DMS53 (cell line): Measurements from ENCODE around the gene GNAI3.
A peak's percentile ranks its signal among the peaks of the same experiment; 100 is the strongest.

Experiments
- DNase-seq: peaks from one replicate; lab custom pipeline; 2025; lab: John Stamatoyannopoulos, UW

Gene GNAI3

DNA sequence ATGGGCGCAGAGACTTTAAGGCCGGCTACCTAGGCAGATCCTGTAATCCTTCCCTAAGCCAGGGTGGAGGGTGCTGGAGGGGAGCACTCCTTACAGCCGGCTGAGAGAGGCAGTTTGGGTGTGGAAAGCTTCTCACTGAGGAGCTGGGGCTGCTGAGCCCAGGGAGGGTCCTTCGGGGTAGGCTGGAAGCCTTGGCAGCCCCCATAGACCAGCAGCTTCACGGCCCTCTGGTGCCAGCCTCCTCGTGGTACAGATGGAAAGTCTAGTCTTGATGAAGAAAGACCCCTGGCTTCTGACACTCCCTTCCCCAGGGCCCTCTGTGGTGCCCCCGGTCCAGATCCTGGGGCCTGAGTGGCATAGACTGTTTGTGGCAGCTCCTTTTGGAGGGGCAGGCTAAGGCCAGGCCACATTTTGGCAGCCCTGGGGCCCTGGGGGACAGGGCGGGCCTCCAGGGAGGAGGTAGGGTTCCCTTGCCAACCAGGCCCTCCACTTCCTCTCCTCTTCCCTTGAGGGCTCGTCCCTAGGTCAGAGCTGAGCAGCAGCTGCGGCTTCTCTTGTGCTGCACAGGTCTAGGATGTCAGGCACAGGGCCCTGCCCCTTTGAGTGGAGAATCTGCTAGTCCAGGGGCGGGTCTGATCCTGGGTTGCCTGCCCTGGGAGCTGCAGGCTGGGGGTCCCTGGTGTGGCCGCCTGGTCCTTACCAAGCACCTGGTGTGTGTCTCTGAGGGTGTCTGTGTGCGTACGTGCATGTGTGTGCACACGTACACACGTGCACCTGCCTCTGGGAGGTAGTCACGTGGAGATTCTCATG is 76.0 kb downstream of the GNAI3 start:
- no peak for DNase-seq

DNA sequence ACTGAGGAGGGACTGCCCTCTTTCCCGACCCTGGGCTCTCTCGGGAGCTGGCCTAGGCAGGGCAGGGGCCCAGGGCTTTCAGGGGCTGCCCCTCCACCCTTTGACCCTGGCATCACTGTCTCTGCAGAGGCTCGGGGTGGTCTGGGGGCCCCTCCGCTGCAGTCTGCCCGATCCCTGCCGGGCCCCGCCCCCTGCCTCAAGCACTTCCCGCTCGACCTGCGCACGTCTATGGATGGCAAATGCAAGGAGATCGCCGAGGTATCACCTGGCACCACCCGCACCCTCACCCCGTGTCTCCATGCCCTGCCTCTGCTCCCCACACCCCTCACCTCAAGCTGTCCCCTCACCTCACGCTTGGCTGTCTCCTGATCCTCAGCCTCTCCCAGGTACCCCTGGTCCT is 76.8 kb downstream of the GNAI3 start:
- DNase-seq, result no peak

DNA sequence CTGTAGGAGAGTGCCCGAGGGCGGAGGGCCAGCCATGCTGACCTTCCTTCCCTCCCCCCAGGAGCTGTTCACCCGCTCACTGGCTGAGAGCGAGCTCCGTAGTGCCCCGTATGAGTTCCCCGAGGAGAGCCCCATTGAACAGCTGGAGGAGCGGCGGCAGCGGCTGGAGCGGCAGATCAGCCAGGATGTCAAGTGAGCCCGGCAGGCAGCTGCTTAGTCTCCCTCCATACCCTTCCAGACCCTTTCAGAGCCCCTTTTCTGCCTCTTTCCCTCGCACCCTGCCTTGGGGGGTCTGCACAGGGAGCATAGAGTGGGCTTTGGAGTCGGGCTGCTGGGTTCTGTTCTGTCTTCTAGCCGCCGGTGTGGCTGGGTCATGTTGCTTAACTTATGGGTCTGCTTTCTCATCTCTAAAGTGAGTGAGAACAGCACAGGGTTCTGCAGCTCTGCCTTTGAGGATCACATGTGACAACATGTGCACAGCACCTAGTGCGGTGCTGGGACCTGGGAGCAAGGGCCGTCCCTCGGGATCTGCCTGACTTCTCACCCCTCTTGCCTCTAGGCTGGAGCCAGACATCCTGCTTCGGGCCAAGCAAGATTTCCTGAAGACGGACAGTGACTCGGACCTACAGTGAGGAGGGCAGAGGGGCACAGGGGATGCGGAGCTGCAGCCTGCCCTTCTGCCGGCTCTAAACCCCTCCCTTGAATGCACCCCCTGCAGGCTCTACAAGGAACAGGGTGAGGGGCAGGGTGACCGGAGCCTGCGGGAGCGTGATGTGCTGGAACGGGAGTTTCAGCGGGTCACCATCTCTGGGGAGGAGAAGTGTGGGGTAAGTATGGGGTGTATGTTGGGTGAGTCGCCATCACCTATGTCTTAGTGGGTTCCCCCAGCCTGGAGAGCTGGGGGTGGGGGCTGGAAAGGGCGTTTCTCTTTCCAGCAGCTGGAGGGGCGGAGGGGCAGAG is 77.5 kb downstream of the GNAI3 start:
- DNase-seq, result no peak

DNA sequence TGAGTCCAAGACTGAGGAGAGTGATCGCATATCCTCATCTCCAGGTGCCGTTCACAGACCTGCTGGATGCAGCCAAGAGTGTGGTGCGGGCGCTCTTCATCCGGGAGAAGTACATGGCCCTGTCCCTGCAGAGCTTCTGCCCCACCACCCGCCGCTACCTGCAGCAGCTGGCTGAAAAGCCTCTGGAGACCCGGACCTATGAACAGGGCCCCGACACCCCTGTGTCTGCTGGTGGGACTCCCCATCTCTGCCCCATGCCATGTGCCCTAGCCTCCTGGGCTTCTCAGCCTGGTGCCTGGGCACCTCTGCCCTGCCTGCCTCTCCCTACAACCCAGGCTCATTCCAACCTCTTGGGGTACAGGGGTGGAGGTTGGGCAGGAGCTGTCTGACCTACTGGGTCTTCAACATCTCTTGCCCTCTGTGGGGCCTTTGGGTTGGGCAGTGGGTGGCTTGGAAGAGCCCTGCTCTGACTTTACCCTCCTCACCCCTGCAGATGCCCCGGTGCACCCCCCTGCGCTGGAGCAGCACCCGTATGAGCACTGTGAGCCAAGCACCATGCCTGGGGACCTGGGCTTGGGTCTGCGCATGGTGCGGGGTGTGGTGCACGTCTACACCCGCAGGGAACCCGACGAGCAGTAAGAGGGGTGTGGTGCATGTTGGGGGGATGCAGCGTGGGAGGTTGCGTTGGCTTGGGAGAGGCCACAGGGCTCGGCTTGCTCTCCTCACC is 78.4 kb downstream of the GNAI3 start:
- no peak for DNase-seq

DNA sequence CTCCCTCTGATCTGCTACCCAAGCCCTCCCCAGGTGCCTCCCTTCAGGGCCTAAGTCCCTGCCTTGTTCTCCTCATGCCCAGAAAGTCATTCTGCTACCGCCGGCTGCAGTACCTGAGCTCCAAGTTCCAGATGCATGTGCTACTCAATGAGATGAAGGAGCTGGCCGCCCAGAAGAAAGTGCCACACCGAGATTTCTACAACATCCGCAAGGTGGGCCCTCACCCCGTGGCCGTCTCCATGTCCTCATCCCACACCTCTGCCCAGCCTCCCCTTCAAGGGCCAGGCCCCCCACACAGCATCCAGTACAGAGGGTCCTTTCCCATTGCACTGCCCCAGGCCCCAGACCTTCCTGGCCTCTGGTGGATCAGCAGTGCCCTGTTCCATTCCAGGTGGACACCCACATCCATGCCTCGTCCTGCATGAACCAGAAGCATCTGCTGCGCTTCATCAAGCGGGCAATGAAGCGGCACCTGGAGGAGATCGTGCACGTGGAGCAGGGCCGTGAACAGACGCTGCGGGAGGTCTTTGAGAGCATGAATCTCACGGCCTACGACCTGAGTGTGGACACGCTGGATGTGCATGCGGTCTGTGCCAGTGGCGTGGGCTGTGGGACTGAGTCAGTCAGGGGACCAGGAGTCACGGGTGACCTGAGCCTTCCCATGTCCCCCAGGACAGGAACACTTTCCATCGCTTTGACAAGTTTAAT is 79.4 kb downstream of the GNAI3 start:
- no peak for DNase-seq

DNA sequence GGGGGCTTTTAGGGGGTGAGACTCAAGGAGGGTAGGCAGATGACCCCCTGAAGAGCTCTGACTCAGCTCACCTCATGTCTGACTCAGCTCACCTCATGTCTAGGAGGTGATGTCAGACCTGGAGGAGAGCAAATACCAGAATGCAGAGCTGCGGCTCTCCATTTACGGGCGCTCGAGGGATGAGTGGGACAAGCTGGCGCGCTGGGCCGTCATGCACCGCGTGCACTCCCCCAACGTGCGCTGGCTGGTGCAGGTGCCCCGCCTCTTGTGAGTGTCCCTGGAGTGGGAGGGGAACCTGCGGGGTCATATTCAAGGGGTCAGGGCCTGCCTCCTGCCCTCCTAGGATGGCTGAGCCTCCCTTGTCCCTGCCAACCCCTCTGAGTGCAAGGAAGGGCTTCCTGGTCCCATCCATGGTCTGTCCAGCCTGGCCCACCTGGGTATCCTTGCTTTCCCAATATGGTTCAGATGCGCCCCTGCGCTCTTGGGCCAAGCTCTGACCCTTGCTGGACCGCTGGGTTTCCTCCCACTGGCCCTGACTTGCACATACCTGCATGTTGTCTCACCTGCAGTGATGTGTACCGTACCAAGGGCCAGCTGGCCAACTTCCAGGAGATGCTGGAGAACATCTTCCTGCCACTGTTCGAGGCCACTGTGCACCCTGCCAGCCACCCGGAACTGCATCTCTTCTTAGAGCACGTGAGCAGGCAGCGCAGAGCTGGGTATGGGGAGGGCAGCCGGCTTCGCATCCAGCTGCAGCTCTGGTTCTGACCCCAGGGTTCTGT is 80.3 kb downstream of the GNAI3 start:
- peak; percentile 36 for DNase-seq

DNA sequence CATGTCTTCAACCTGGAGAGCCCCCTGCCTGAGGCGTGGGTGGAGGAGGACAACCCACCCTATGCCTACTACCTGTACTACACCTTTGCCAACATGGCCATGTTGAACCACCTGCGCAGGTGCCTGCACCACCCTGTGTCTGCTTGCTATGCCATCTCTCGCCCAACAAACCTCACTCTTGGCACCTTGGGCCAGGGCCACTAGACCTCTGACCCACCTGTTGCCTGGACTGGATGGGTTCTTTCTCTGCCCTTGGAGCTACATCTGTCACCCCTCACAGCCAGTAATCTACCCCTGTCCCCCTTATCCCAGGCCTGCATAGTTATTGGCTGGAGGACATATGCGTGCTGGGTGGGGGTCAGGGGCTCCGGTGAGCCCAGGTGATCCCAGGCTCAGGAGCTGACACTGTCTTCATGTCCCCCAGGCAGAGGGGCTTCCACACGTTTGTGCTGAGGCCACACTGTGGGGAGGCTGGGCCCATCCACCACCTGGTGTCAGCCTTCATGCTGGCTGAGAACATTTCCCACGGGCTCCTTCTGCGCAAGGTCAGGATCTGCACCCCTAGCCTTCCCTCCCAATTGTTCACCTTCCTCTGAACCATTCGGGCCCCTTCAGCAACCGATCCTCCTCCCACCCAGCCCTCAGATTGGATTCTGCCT is 81.1 kb downstream of the GNAI3 start:
- no peak for DNase-seq

DNA sequence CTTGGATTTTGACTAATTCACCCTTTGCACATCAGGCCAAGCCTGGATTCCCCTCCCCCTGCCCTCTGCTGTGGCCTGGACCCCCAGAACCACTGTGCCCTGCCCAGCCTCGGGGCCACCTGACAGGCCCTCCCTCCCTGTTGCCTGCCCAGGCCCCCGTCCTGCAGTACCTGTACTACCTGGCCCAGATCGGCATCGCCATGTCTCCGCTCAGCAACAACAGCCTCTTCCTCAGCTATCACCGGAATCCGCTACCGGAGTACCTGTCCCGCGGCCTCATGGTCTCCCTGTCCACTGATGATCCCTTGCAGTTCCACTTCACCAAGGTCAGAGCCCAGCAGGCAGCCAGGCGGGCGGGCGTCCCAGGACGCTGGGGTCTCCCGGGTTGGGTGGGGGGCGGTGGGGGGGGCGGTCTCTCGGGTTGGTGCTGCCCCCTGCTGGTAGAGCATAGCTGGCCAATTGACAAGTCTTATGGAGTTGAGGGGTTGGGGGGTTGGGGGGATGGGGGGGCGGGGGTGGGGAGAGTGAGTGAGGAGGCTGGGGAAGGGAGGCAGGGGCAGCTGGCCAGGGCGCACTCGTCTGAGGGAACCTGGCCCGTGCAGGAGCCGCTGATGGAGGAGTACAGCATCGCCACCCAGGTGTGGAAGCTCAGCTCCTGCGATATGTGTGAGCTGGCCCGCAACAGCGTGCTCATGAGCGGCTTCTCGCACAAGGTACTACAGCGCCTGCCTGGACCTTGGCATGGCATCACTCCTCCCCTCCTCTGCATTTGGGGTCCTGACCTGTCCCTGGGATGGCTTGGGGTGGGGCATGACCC is 81.9 kb downstream of the GNAI3 start:
- no peak for DNase-seq

DNA sequence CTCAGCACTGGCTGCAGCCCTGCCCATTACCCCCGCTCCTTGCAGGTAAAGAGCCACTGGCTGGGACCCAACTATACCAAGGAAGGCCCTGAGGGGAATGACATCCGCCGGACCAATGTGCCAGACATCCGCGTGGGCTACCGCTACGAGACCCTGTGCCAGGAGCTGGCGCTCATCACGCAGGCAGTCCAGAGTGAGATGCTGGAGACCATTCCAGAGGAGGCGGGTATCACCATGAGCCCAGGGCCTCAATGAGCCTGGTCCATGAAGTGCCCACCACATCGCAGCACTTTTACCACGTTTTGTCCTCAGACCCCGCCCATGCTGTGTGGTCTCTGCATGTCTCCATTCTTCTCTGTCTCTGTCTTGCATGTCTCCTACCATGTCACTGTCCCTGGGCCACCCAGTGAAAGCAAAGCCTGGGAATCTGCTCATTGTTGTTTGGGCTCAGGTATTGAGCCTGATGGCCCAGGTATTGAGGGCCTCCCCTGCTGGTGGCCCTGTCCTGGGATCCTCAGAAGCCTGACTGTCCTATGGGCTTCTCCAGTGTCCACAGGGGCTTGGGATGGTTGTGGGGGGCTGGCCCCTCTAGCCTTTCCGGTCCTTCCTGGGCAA is 82.6 kb downstream of the GNAI3 start:
- DNase-seq, result no peak

DNA sequence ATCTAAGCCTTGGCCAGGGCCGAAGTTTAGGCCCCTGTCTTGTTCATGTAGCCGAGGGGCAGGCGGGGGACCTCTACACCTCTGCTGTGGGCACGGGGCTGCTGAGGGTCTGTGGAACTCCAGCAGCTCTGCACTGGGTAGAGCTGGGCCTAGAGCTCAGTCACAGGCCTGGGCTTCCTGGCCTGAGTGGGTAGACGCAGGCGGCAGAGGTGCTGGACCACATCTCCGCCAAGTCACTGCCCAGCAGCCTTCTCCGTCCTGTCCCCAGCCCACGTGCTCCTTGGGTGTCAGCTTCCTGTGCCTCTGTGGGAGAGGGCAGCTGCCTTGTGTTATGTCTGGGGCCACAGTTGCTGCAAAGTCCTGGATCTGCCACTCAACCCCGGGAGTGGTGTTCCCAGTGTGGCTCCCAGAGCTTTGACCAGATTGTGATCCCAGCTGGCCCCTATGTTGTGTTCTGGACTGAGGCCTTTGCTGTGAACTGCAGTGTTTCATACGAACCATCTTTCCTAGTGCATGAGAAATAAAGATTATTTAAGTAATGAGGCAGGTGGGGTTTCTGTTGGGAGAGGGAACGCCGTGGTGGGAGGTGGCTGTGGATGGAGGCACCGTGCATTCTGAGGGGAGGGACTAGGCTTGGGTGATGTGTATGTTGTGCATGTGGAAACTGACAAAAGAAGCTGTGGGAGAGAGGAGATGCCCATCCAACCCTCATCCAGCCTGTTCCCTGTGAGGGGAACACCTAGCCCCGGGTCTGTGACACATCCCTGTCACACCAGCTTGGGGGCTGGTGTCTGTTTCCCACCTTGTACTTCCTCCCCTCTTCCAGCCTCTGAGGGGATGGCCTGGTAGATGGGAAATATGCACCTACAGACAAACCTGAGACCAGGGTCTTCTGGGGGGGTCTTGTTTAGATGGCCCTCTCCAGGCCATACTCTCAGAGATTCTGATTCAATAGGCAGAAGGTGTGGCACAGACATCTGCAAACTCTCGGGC is 83.4 kb downstream of the GNAI3 start:
- DNase-seq, result no peak

DNA sequence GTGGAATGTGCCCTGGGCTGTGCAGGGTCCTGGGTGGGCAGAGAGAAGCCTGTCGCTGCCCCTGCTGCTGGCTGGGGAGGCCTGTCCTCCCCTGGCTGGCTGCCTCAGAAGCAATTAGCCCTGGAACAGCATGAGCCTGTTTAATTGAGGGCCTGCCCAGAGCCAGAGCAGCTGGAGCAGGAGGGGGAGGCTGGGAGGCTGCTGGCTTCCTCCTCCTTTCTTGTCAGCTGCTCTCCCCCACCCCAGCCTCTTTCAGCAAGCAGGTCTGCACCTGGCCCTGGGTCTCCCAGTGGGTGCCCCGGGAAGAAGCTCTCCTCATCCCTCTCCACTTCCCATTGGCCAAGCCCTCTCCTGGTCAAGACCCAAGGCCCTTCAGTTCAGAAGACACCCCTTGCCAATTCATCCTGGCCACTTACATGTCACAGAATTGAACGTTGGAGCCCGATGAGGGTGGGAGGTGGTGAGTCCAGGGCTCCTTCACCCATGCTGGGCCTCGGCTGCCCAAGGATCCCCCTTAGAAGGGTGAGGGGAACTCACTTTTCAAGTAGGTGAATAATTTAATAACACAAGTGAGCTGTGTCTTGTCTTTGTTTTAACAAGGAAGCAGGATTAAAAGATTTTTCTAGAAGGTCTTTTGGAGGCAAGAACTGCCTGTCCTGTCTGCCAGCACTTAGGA is 84.4 kb downstream of the GNAI3 start:
- DNase-seq, result no peak

DNA sequence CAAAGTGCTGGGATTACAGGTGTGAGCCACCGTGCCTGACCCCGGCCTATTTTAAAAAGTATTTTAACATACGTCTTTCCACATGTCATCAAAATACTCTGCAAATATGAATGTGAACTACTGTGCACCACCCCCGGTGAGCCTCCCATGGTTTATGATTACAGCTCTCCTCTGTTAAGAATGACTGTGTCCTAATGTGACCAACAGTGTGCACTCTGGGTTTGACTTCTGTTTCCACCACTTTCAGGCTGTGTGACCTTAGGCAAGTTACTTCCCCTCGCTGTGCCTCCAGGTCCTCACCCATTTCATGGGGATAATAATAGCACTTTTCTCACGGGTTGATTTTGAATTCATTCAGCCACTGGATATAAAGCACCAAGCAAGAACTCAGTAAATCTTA is 85.9 kb downstream of the GNAI3 start:
- no peak for DNase-seq

DNA sequence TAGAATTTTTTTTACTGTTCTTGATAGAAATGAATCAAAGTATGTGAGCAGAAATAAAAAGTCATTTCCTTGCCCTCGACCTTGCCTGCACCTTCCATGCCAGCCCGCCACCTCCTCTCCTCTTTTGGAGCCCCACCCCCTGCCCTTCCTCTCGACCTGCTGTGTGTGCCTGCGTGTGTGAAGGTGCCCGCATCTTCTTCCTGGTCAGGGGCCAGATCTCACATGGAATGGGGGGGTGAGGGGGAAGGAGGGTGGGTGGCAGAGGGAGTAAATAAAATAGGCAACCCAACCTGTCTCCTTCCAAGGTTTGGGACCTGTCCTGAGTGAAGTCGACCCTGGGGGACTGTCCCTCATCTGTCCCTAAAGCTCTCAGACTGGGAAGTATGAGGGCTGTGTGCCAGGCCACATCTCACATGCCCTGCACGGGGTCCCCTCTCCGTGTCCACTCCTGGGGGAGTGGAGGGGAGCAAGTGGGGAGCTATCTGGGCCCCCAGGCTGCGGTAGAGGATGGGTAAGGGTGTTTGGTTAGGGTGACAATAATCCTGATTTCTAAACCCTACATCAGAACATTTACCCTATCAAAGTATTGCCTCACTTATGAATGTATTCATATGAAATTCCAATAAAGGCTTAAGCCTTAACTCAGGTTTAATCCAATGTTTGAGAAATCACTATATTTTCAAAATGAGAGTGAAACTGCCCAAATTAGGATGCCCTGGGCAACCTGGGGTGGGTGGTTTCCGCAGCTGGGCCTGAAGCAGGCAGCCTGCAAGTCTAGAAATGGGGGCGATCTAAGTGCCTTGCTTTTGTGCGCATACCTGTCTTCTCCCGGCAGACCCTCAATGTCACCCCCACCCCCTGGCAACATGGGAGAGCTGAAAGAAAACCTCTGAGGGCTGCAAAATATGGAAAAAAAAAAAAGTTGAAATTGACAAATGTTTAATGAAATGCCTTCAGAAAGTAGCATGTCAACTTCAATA is 86.6 kb downstream of the GNAI3 start:
- DNase-seq, result no peak

DNA sequence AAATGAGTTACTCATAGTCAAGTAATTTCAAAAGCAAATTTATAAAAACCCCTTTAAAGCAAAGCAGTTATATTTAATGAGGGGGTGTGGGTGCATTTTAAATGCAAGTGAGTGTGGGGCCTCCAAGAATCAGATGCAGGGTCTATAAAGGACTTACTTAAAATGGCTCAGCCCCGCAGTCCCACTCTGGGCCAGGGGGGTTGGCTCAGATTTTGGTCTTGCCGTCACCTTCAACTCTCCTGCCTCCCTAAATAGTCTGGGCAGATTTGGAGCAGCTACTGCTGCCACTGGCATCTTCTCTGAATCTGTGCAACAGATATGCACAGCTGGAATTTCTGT is 87.4 kb downstream of the GNAI3 start:
- no peak for DNase-seq

DNA sequence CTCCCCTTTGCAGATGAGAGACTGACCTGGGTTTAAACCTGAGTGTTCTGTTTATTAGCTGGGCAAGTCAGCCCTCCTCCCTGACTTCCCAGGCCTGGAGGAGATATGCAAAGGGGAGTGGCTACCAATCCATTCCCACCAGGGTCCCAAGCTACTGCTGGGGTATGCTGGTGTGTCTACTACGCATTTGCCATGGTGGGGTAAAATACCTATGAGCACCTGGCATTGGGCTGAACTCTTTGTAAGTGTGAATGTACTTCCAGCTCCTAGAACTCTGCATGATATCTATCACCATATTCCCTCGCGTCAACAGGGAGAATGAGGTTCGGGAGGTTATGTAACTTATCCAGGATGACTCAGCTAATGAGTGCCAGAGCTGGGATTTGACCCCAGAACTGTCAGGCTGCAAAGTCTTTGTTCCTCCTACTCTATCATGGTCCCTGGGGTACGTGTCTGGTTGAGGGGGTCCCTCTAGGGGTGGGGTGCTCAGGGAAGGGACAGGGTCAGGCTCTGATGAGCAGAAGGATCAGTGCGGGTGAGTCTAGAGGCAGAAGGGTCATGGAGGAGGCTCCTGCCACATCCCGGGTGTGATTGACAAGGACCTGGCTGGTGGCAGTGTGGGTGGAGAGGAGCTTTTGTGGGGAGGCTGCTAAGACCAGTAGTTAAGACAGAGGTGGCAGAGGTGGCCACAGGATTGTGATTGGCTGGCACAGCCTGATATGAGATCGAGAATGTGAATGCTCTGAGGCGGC is 88.0 kb downstream of the GNAI3 start:
- peak; percentile 23 for DNase-seq
